GM21529 (cell line): ENCODE measurements around the gene YIF1A.

Experiments
- ATAC-seq: cut with Tn5 transposase; IDR thresholded peaks from one replicate; pipeline ENCODE4 v1.9.1; 2021; ENCODE audit not compliant: unreplicated experiment

YIF1A gene

DNA sequence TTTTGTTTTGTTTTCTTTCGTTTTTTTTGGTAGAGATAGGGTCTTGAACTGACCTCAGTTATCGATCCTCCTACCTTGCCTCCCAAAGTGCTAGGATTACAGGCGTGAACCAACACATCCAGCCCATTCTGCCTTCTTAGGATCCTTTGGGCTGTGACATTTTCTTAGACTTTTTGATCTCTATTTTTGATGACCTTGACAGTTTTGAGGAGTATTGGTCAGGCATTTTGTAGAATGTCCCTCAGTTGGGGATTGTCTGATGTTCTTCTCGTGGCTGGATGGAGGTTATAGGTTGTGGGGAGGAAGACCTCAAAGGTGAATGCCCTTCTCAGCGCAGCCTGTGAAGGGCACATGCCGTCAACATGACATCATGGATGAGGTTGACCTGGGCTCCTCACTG is 40.0 kb downstream of the YIF1A start:
- ATAC-seq: no peak

DNA sequence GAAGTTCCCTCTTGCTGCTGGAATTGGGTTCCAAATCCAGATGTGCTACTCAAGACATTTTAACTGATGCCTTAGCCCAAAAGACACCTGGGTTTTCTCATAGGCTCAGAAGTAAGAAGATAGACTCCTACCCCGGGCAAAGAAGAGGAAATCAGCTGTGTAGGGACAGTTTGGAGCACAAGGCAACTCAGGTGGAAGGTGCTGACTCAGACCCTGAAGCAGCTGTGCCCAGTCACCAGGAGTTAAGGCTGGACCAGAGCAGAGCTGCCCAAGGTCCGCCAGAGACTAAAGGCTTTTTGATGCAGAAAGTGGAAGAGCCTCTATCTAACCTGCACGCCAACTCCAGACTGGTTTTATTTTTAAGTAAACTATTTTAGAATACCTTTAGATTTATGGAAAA is 41.1 kb downstream of the YIF1A start:
- no peak for ATAC-seq

DNA sequence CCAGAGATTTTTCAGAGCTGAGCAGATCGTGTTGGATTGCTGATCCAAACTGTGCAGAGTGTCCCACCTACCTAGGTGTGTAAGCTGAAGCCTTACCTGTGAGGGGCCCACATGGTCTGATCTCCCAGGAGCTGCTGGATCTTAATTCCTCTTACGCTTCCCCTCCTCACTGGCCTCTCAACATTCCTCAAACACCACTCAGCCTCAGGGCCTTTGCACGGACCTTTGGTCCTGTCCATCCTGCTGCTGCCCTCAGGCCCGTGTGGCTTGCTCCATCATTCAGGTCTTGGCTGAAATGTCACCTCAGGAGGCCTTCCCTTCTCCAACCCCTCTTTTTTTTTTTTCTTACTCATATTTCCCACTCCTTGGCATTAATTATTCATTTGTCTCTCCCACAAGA is 41.6 kb downstream of the YIF1A start:
- ATAC-seq: no peak

DNA sequence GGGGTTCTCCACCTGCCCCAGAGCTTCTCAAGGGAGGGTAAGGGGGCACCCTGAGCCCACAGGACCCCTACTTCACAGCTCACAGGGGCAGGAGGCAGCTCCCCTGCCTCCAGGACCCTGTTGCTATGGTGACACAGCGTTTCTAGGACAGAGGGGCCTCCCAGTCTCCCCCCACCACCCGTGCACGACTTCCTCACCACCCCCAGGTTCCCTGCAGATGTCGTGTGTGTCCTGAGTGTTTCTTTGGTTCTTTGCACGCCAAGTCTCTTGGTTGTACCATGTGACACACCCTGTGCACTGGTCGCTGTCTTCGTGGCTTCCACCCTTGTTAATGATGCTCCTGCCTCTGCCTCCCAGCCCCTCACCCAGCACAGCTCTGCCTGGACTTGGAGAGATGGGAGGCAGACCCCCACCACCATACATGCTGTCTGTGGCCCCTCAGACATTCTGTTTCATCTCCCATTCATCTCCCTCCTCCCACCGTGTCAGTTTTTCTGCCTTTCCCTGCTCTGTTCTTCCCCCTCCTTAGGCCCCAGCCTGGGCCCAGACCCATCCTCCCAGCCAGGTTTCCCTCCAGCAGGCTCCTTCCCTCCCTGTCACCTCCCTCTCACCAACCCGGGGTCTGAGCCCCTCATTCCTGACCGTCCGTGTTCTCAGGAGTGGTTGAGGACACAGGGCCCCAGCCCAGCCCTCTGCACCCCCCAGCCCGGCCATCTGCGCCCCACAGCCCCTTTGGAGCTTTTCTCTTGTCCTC is 45.0 kb downstream of the YIF1A start:
- no peak for ATAC-seq

DNA sequence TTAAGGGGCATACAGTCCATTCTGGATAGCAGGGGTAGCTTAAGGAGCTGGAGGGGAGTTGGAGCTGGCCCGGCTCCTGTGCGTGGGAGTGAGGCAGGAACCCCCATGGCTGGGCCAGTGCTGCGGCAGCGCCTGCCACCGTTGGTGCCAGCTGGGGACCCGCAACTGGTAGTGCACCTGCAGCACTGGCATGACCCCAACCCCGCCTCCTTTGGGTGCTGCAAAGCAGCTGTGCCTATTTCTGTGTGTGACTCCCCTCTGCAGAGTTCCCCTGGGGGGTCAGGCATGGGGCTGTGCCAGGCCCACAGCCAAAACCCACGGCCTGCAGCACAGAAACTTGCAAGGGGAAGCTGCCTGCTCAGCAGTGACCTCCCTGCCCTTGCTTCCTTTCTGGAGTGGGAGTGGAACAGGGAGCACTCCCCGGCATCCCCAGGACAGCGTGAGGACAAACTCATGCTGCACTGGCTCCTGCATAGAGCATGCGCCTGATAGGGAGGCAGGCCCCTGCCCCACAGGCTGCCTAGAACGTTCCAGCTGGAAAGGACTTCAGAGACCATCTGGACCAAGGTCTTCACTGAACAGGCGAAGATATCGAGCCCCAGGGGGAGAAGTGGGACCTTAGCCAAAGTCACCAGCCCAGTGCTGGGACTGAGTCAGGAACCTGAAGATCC is 46.7 kb downstream of the YIF1A start:
- no peak for ATAC-seq

DNA sequence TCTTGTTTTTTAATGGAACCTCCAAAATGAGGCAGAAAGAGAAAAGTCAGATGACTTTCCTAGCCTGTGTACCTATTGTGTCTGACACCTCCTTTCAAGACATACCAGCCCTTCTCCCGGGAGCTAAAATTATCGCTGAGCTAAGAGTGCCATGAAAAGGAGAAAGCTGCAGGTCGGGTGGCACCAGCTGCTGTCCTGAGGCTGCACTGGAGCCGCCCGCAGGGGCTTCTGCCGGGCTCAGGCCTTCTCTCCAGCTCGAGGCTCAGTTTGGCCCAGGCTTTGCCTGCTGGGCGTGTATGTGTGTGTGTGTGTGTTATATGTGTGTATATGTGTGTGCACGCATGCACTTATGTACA is 48.2 kb downstream of the YIF1A start:
- no peak for ATAC-seq

DNA sequence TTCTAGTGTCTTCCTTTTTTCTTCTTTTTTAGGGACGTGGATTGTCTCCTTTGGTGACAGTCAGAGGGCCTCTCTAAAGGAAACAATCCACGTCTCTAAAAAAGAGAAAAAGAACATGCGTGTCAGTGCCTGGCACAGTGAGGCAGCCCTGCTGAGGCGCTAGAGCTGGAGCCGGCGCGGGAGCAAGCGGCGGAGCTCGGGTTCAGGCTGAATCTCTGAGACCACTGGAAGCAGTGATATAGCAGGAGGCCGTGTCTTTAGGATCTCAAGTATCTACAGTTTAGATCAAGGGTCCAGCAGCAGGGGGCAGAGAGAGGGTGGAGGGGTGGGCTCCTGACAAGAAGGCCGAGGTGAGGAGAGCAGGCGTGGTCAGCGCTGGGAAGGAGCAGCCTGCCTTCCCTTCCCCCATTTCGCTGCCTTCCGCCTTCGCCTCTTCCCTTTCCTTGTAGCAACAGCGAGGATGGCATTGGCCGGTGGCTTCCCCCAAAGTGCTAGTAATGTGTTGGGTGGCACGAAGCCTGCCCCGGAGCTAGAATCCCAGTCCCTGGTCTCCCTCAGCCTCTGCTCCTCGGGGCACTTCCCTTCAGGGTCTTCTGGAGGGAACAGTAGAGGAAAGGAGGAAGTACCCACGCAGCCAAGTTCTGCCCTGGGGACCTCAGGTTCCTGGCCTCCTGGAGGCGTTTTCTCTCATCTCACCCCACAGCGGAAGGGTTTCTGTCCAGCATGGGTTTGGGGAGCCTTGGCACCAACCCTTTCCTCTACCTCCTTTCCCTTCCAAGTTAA is 48.8 kb downstream of the YIF1A start:
- ATAC-seq: no peak

DNA sequence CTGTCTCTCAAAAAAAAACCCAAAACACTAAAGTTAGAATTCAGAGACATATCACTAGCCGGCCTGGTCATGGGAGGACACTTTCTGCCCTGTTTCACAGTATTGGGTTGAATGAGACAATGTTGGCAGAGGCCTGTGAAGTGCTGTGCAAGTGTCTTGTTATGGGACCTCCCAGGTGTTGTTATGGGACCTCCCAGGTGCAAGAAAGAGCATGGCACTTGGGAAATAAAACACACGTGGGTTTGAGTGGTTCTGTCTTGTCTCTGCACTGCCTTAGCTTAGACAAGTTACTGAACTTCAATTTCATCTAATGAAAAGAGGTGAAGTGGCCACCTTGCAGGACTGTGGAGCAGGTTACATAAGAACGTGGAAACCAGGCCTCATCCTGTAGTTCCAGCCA is 49.4 kb downstream of the YIF1A start:
- ATAC-seq: no peak

DNA sequence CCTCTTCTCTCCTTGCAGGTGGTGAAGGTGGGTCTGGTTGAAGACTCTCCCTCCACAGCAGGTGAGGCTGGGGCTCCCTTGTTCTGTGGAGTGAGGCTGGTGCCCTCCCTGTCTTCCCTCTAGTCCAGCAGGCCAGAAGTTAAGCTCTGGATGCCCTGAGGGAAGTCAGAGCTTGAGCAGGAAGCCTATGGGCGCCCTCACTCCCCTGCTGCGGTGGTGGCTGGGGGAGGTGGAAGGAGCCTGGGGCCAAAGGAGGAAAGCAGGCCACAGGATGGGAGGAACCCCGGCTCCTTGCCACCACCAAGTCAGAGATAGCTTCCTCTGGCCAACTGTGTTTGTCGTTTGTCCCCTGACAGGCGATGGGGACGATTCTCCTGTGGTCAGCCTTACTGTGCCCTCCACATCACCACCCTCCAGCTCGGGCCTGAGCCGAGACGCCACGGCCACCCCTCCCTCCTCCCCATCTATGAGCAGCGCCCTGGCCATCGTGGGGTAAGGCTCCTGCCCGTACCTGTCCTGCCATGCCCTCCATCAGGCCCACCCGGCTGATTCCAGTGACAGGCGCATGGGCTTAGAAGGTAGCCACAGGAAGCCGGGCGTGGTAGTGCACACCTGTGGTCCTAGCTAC is 50.0 kb downstream of the YIF1A start:
- ATAC-seq: no peak

DNA sequence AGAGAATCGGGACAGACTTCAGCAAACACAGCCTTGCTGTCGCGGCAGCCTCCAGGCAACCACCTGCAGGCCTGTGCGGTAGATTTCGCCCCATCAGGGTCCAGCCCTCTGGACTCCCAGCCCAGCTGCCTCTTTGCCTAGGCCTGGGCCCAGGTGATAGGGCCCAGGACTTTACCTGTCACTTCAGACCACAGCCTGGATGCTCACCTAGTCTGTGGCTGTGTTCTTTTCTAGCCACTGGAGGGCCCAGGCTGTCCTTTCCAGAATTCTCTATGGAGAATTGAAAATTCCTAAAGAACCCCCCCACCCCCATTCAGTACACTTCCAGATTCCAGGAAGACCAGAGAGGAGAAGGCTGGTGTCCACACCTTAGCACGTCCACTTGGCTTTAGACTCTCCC is 51.1 kb downstream of the YIF1A start:
- ATAC-seq: no peak

DNA sequence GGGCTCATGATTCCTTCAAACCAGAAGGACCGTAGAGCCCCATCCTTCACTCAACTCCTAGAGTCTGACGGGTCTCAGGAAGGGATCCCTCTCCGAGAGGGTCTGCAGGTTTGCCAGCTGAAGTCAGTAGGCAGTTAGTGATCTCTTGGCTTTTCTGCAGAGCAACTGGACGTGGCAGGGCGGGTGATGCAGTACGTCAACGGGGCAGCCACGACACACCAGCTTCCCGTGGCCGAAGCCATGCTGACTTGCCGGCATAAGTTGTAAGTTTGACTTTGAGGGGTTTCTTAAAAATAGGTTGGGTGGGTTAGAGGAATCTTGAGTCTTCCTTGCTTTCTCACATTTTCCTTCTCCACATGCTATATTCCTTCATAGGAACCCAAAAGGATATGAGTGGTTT is 53.8 kb downstream of the YIF1A start:
- ATAC-seq: no peak
